WI38 (cell line): ENCODE measurements around the gene SORL1.

Experiments used
- H3K4me3 ChIP-seq: 2 replicates; pipeline ENCODE4 v1.5.1; 2011; ENCODE audit warnings: low read depth, mild to moderate bottlenecking, control low read depth, low read length
- TF ChIP-seq, protein P1 (sequence below): IDR thresholded peaks from 2 replicates; pipeline ENCODE4 v1.5.1; 2012; ENCODE audit warnings: low read depth, mild to moderate bottlenecking, control low read depth, low read length

SORL1 gene

DNA sequence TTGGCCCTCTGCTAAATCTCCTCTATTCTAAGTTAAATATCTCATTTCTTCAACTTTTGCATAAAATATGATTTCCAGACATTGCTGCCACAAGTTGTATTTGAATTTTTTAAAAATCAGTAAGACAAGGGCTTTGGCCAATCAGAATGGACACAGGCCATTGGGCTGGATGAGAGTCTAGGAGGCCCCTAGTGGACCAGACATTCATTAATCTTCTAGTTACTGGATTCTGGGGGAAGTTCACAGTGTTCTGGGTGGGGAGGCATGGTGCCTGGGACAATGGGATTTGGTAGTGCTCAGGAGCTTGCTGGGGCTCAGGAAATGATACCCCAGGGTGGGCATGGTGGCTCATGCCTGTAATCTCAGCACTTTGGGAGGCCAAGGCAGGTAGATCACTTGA is 12.4 kb upstream of the SORL1 start:
- TF ChIP-seq, protein P1, sequence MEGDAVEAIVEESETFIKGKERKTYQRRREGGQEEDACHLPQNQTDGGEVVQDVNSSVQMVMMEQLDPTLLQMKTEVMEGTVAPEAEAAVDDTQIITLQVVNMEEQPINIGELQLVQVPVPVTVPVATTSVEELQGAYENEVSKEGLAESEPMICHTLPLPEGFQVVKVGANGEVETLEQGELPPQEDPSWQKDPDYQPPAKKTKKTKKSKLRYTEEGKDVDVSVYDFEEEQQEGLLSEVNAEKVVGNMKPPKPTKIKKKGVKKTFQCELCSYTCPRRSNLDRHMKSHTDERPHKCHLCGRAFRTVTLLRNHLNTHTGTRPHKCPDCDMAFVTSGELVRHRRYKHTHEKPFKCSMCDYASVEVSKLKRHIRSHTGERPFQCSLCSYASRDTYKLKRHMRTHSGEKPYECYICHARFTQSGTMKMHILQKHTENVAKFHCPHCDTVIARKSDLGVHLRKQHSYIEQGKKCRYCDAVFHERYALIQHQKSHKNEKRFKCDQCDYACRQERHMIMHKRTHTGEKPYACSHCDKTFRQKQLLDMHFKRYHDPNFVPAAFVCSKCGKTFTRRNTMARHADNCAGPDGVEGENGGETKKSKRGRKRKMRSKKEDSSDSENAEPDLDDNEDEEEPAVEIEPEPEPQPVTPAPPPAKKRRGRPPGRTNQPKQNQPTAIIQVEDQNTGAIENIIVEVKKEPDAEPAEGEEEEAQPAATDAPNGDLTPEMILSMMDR: no peak
- no peak overlapping the region for H3K4me3 ChIP-seq

DNA sequence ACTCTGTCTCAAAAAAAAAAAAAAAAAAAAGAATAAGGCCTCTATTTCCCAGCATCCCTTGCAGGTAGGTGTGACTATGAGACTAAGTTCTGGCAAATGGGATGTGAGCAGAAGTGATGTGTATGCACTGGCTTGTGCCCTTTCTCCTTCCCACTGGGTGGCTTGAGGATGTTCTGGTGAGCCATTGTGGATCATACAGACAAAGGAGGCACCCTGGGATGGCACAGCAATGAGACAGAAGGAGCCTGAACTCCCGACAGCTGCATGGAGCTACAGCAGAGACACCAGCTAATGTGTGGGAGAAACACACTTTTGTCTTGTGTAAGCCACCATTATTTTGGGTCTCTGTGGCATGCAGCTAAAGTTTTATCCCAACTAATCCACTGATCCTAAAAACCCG is 10.6 kb upstream of the SORL1 start:
- H3K4me3 ChIP-seq: no peak overlapping the region
- TF ChIP-seq, protein P1: no peak

DNA sequence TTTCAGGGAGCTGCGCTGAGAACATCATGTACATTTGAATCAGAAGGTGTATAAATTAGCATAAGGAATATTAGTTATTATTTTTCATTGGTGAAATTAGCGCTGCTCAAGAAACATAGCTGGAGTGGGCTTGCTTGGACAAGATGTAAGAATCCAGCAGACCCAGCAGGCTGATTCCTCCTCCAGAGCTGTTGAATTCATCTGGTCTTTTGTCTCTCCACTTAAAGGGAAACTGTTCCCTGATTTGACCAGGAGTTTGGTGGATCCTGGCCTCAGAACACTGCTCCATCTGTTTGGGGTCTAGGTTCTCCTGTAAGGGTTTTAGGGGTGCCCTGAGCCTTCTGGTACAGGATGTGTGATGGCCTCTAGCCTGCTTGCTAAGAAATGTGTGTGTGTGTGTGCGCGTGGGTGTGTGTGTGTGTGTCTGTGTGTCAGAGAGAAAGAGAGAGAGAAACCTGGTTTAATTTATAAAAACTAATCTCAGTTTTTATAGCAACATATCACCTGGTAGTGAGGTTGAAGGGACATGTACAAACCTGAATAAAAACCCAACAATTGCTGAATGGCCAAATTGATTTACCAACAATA is 8.3 kb upstream of the SORL1 start:
- TF ChIP-seq, protein P1: no peak
- no peak overlapping the region for H3K4me3 ChIP-seq

DNA sequence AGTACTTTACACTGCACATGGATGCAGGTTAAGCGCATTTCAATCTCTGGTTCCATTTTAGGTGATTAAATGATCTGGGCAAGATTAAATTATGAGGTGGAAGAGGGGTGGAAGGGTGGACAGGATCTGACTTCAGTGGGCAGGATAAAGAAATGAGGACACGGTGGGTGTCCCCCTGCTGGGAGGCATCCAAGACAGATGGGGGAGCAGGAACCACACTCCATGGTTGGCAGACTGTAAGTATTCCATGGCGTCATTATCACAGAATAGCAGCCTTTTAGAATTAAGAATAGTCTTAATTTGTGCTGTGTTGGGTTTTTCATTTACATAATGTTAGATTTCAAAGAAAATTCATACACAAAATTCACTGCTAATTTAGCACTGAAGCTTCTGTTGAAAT is 7.6 kb upstream of the SORL1 start:
- TF ChIP-seq, protein P1: no peak
- H3K4me3 ChIP-seq: no peak overlapping the region

DNA sequence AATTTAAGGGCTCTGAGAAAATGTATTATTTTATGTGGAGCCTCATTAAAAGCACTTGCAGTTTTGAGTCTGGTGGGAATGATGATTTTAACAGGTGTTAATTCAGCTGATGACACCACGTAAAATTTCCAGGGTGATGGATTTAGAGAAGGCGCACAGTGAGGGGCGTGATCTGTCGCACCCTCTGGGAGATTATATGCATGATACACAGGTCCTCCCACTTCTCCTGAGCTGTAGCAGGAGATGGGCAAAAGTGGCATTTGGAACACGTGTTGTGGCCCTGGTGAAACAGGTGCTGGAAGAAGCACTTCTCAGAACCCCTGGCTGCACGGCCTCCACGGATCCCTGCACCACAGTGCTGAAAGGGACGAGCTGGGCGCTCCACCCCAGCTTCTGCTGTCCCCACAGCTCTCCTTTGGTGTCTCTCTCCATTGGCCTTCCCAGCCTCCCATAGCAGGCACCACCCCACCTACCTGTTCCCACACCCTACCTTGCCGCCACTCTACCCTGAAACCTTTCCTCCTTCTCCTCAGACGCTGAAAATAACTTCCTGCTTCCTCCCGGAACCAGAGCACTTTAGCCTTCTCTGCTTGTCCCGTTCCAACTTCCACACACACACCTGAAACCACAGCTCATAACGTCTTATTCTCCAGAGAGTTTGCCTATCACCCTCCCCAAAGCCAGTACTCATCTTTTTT is 6.9 kb upstream of the SORL1 start:
- TF ChIP-seq, protein P1: no peak
- H3K4me3 ChIP-seq: no peak overlapping the region

DNA sequence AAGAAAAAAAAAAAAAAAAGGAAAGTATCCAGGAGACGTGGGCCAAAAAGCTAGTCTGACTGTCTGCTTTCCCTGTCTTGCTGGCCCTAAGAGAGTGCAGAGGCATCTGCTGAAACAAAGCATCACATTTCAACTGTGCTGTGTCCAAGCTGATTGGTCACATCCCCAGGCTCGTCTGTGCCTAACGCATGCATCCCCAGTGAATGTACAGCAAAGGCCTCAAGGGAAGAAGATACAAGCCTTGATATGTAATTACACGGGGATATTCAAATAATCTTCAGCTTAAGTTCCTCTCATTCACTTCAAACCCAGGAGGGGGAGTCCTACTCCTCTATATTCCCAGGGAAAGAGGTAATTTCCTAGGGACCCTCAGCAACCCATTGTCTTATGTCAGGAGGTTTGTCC is 5.4 kb upstream of the SORL1 start:
- H3K4me3 ChIP-seq: no peak overlapping the region
- TF ChIP-seq, protein P1: no peak

DNA sequence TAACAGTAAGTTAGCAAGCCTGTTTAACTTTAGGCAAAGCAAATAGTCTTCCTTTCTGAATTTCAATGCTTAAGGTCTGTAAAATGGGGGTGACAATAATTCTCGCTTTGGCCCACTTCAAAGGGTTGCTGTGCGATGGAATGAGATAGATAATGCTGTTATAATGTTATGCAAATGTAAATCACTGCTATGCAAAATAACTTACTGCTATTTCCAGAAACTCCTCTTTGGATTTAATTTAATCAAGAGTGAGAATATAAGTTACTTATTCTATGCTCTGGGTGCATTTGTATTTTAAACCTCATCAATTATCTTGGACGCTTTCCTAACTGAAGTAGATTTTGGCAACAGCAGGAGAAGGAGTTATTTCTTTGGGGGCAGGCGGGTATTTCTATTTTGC is 4.1 kb upstream of the SORL1 start:
- no peak overlapping the region for H3K4me3 ChIP-seq
- TF ChIP-seq, protein P1: no peak
